ENCODE measurements around the gene PHB1.

- TF ChIP-seq CTCF (IDR thresholded peaks at IDR 0.05) = no peak
- TF ChIP-seq POLR2A (IDR thresholded peaks at IDR 0.05) = no peak
Observed at GRCh38 chr17:49460401-49460800, 45.7 kb upstream of the PHB1 start.
